HG02970 (cell line): ENCODE data around the gene CALCOCO1.
A peak's percentile ranks its signal among the peaks of the same experiment; 100 is the strongest.

Experiments used
- ATAC-seq: cut with Tn5 transposase; IDR thresholded peaks from one replicate; pipeline ENCODE4 v1.9.1; 2021; ENCODE audit warnings: mild to moderate bottlenecking, moderate library complexity, moderate number of reproducible peaks; ENCODE audit not compliant: unreplicated experiment, low FRiP score

Gene CALCOCO1

DNA sequence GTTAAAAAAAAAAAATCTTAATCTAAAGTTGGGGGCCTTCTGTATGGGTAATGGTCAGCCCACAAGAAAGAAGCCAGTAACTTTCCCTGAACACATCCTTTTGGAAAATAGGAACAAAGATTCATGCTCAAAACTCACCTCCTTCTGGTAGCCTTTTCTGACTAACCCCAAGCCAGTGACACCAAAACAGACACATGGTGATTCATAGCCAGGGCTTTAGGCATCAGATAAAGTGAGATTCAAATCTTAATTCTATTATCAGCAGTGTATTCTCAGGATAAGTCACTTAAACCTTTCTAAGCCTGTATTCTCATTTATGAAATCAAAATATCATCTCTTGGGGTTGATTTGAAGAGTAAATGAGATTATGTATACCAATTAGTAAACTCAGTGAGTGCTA lies 56.3 kb downstream of the CALCOCO1 start:
- ATAC-seq: no peak

DNA sequence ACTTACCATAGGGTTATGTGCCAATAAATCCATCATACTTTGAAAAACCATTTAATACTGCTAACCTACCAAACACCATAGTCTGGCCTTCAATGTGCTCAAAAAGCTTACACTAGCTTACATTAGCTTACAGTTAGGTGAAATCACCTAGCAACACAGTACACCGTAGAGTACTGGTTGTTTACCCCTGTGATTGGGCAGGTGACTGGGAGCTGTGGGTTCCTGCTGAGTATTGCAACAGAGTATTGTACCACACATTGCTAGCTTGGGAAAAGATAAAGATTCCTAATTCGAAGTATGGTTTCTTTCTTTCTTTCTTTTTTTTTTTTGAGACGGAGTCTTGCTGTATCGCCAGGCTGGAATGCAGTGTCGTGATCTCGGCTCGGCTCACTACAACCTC lies 56.9 kb downstream of the CALCOCO1 start:
- ATAC-seq: no peak

DNA sequence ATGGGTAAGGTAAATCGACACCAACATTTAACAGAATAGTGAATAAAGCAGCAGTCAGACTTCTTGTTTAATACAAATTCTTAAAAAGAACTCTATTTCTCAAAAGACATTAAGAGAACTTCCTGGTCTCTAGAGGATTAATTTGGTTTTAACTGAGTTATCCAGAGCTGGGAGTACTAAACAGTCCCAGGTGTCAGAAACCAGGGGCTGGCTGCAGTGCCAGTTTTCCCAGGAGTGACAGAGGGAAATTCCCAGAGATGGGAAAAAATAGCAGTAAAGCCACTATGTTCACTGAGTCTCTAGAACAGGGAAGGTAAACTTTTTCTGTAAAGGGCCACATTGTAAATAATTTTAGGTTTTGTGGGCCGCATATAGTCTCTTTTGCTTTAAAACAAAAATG lies 60.2 kb downstream of the CALCOCO1 start:
- no peak for ATAC-seq

DNA sequence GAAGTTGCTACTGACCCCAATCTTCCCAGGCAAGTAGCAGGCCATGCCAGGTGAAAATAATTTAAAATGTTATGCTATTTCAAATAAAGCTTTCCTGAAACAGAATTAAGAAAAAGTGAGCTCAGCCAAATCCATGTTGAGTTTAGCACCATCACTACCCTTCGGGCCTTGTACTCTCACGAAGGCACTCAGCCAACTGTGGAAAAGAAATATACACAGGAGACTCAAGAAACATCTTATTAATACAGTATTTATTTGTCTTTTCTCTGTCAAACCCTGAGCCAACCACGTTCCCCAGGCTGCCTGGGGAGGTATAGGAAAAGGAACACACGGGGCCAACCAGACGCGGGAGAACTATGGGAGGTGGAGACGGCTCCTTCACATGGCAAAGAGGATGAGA lies 62.3 kb downstream of the CALCOCO1 start:
- no peak for ATAC-seq

DNA sequence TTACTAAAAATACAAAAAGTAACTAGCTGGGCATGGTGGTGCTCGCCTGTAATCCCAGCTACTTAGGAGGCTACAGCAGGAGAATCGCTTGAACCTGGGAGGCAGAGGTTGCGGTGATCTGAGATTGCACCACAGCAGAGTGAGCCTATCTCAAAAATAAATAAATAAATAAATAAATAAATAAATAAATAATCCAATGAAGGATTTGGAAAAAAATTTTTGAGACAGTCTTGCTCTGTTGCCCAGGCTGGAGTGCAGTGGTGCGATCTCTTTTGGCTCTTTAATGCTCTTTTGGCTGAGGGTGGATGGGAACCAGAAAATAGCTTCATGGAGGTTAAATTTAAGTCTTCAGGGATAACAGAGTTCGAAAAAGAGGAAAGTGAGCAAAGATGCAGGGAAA lies 63.1 kb downstream of the CALCOCO1 start:
- ATAC-seq: no peak

DNA sequence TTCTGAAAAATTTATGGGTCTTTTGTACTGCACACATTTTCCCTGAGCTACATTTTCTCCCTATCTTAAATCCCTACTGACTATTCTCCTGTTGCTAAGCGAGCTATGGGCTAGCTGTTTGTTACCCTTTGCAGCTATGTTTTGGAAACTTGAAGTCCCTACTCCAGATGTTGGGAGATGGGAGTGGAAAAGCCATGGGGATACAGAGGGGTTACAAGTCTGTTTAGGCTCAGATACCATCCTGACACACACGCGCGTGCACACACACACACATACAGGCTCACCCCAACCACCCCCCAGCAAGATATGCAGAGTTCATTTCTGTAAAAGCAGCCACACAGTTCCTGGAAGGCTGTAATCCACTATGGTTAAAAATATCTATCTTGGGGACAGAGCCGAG lies 67.2 kb downstream of the CALCOCO1 start:
- ATAC-seq: no peak

DNA sequence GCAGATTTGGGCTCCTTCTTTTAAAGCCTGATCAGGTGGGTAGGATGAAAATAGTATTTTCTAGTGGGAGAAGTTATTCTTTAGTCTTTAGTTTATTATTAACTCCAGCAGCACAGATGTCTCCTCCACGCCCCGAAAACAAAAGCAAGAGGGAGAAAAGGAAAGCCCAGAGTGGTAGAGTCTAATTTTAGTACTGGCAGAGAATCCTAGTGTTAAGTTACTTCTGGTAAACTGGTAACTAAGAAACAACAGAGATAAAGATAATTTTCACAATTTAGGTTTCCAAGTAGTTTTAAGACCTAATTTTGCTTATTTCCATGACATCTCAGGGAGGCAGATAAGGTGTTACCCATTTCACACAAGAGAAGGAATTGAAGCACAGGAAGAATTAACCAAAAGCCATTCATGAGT lies 67.7 kb downstream of the CALCOCO1 start:
- ATAC-seq: peak; percentile 53

DNA sequence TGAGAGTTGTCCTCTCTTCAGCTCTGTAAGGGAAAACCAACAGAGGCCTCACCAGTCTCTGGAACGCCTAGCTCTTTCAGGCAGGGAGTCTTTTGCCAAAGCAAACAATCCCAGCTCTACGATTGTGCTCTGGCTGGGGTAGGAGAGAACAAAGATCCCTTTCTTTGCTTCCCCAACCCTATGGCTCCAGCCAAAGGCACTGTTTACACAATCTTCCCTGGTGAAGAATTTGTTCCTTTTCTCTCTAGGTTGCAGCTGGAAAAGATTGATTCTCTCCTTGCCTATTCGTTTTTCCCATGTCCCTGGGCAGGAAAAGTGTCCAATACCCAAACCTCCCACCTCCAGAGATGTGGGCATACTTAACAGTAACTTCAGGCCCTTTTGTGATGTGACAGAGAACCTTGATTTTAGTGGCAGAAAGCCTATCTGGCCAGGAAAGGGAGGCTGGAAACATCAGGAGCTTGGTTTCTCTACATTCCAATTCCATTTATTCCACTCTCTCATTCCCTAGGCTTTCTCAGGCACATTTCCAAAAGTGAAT lies 68.2 kb downstream of the CALCOCO1 start:
- ATAC-seq: no peak
